K562 (cell line): ENCODE results near the gene ADAM15. TPM values are rescaled to one million over a fixed set of nuclear protein-coding genes. Genes with fewer than 3 reads are reported as not detected.
A peak's percentile ranks its signal among the peaks of the same experiment; 100 is the strongest.

Experiments
- AFF4 ChIP-seq: sonication (generic); formaldehyde crosslinking; IDR thresholded peaks from 2 replicates; pipeline ENCODE4 v1.8.0; 2023; ENCODE audit warnings: mild to moderate bottlenecking, missing genetic modification reagents
- BCOR ChIP-seq: fragments of 450-650 bp; IDR thresholded peaks from 2 replicates; pipeline ENCODE4 v1.6.1; 2016
- BHLHE40 ChIP-seq: IDR thresholded peaks from 2 replicates; pipeline ENCODE4 v1.6.1; 2011; ENCODE audit warnings: low read length, improper control_type of control experiment
- DMBX1 ChIP-seq: fragments of 250-450 bp; sonication (Bioruptor Pico); IDR thresholded peaks from 2 replicates; pipeline ENCODE4 v1.8.0; 2022; ENCODE audit warnings: inconsistent platforms, mild to moderate bottlenecking, moderate library complexity, borderline replicate concordance
- E2F3 ChIP-seq: fragments of 250-450 bp; sonication (Bioruptor Pico); IDR thresholded peaks from 2 replicates; pipeline ENCODE4 v1.4.0; 2020; ENCODE audit warnings: mild to moderate bottlenecking
- FOXJ3 ChIP-seq: sonication (generic); formaldehyde crosslinking; IDR thresholded peaks from 2 replicates; pipeline ENCODE4 v1.4.0; 2020; ENCODE audit warnings: mild to moderate bottlenecking, missing genetic modification reagents
- MAZ ChIP-seq, 2 experiments: fragments of 450-650 bp in 1 of 2; sonication (generic) in 1 of 2; formaldehyde crosslinking; IDR thresholded peaks in 1 of 2; conservative IDR thresholded peaks in 1 of 2; 2 replicates each; pipeline versions ENCODE4 v1.4.0 to v1.5.0; 2020; ENCODE audit warnings: mild to moderate bottlenecking in 1 of 2, missing genetic modification reagents in 1 of 2
- PML ChIP-seq: IDR thresholded peaks from 2 replicates; pipeline ENCODE4 v1.6.1; 2012; ENCODE audit warnings: low read length, inconsistent platforms
- RBFOX2 ChIP-seq: fragments of 200-400 bp; formaldehyde crosslinking; IDR thresholded peaks from 2 replicates; pipeline ENCODE4 v1.6.1; 2017; ENCODE audit warnings: low read depth, mild to moderate bottlenecking, low read length, moderate library complexity
- SMAD2 ChIP-seq: fragments of 150-350 bp; IDR thresholded peaks from 2 replicates; pipeline ENCODE4 v1.6.1; 2014; ENCODE audit warnings: low read depth, mild to moderate bottlenecking, low read length
- SOX6 ChIP-seq: fragments of 450-650 bp; IDR thresholded peaks from 2 replicates; pipeline ENCODE4 v1.6.1; 2014; ENCODE audit warnings: mild to moderate bottlenecking
- TAF1 ChIP-seq: IDR thresholded peaks from 2 replicates; pipeline ENCODE4 v1.6.1; 2011; ENCODE audit warnings: mild to moderate bottlenecking, low read length, moderate library complexity; ENCODE audit not compliant: insufficient read depth, control insufficient read depth, severe bottlenecking; ENCODE audit errors: extremely low read depth
- VEZF1 ChIP-seq: fragments of 200-800 bp; sonication (Bioruptor generic); IDR thresholded peaks from 2 replicates; pipeline ENCODE4 v1.6.1; 2017; ENCODE audit warnings: missing genetic modification characterization, missing compliant biosample characterization
- ZBED1 ChIP-seq: IDR thresholded peaks from 2 replicates; pipeline ENCODE4 v1.6.1; 2014
- polyA plus RNA-seq, 8 experiments: library from polyadenylated mRNA; depleted of rRNA in 4 of 8; stranded (reverse) in 5 of 8; unstranded in 3 of 8; fragments of >200 nt; fragmentation: Nextera tagmentation in 2 of 8; fragmentation: Illumina TruSeq in 1 of 8; extraction: Ambion mirVana in 2 of 8; extraction: Trizol in 1 of 8; gene quantifications; 2 replicates each; pipeline versions ENCODE4 v1.2.1 to v1.2.3, GENCODE V29; 2011 to 2014; ENCODE audit warnings: inconsistent platforms in 1 of 8, missing spikeins in 1 of 8
- total RNA-seq, 7 experiments: library from RNA; depleted of rRNA in 6 of 7; stranded (reverse); fragments of >200 nt in 6 of 7; fragmentation: Illumina TruSeq in 2 of 7; extraction: Trizol in 2 of 7; gene quantifications; 2 replicates each; pipeline versions ENCODE4 v1.2.1 to v1.2.3, GENCODE V29; 2011 to 2021; ENCODE audit warnings: low replicate concordance in 1 of 7
- TF ChIP-seq, protein P1 (sequence below): fragments of 450-650 bp; IDR thresholded peaks from one replicate; pipeline ENCODE4 v1.6.1; 2018; ENCODE audit warnings: mild to moderate bottlenecking, moderate library complexity; ENCODE audit not compliant: partially characterized antibody
- TF ChIP-seq, protein P2 (sequence below): sonication (generic); formaldehyde crosslinking; IDR thresholded peaks from 2 replicates; pipeline ENCODE4 v1.8.0; 2022; ENCODE audit warnings: mild to moderate bottlenecking, missing genetic modification reagents
- TF ChIP-seq, protein P3 (sequence below): fragments of 200-800 bp; sonication (Bioruptor generic); IDR thresholded peaks from 2 replicates; pipeline ENCODE4 v1.6.1; 2017; ENCODE audit warnings: missing genetic modification characterization, missing compliant biosample characterization

ADAM15 gene
- total and polyA plus RNA-seq, 9 of the 15 experiments (the other 6 are each of a cell fraction or from before 2014, with no cell fraction given), result 0.69 to 72.3 (median 32.8) TPM

DNA sequence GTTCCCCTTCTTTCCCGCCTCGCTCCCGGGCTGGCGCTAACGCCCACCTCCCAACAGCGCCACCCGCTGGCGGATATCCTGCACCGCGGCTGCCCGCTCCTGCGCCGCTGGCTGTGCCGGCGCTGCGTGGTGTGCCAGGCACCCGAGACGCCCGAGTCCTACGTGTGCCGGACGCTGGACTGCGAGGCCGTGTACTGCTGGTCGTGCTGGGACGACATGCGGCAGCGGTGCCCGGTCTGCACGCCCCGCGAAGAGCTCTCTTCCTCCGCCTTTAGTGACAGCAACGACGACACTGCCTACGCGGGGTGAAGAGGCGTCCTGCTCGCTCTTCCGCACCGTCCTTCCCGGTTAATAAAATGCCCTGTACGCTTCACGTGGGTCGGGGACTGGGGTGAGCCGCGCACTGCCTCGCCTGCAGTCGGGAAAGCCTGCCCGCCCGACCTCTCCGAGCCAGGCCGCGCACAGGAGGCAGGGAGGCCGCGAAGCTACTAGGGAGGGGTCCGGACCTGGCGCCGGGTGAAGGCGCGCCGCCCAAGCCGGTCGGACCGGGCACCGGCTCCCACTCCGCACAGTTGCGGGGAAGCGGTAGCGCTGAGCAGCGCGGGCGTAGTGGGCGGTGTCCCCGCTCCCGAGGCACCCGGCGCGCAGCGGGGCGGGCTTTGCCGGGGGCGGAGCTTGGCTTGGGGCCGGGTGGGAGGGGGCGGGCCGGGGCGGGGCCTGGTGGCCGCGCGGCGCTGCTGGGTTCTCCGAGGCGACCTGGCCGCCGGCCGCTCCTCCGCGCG, at the start of gene ADAM15 (continued):
- TF ChIP-seq FOXJ3 (CRISPR knock-in tag) (no peak), RBFOX2 (peak; percentile 83), BHLHE40 (peak; percentile 69), SMAD2 (no peak), TAF1 (peak; percentile 56), SOX6 (peak; percentile 32; the same call in 1 of the 2 replicates), ZBED1 (peak; percentile 69; the same call in 1 of the 2 replicates), DMBX1 (CRISPR knock-in tag) (0 out of 2 replicates have a peak, but pooled peaks have one; percentile 2), PML (peak; percentile 30; the same call in 1 of the 2 replicates), AFF4 (CRISPR knock-in tag) (peak; percentile 68; the same call in 1 of the 2 replicates), MAZ (CRISPR knock-in tag; conservative IDR thresholded peaks at IDR 0.05 in 1 of 2, IDR thresholded peaks at IDR 0.05 in 1 of 2) (peak; percentile 41 to 83; a peak in 3 of 4 replicates), E2F3 (peak; percentile 92; the same call in 1 of the 2 replicates), BCOR (peak; percentile 61; the same call in 1 of the 2 replicates), VEZF1 (CRISPR knock-in tag) (peak; percentile 50; the same call in 1 of the 2 replicates)
- TF ChIP-seq, protein P1, sequence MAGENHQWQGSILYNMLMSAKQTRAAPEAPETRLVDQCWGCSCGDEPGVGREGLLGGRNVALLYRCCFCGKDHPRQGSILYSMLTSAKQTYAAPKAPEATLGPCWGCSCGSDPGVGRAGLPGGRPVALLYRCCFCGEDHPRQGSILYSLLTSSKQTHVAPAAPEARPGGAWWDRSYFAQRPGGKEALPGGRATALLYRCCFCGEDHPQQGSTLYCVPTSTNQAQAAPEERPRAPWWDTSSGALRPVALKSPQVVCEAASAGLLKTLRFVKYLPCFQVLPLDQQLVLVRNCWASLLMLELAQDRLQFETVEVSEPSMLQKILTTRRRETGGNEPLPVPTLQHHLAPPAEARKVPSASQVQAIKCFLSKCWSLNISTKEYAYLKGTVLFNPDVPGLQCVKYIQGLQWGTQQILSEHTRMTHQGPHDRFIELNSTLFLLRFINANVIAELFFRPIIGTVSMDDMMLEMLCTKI, result no peak
- TF ChIP-seq, protein P2, sequence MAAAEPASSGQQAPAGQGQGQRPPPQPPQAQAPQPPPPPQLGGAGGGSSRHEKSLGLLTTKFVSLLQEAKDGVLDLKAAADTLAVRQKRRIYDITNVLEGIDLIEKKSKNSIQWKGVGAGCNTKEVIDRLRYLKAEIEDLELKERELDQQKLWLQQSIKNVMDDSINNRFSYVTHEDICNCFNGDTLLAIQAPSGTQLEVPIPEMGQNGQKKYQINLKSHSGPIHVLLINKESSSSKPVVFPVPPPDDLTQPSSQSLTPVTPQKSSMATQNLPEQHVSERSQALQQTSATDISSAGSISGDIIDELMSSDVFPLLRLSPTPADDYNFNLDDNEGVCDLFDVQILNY (CRISPR knock-in tag), result peak; percentile 2; the same call in 1 of the 2 replicates
- TF ChIP-seq, protein P3, sequence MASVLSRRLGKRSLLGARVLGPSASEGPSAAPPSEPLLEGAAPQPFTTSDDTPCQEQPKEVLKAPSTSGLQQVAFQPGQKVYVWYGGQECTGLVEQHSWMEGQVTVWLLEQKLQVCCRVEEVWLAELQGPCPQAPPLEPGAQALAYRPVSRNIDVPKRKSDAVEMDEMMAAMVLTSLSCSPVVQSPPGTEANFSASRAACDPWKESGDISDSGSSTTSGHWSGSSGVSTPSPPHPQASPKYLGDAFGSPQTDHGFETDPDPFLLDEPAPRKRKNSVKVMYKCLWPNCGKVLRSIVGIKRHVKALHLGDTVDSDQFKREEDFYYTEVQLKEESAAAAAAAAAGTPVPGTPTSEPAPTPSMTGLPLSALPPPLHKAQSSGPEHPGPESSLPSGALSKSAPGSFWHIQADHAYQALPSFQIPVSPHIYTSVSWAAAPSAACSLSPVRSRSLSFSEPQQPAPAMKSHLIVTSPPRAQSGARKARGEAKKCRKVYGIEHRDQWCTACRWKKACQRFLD (CRISPR knock-in tag), result no peak; the same call in 1 of the 2 replicates
